ENCODE data around the gene CEP20. TPM values are rescaled to one million over a fixed set of nuclear protein-coding genes. Genes with fewer than 3 reads are reported as not detected.
A peak's percentile ranks its signal among the peaks of the same experiment; 100 is the strongest.
"Not testable (repeated sequence)": the region's sequence is repeated elsewhere in the genome, so short reads cannot be mapped to it uniquely, and the experiment has no call there.

Gene CEP20, protein sequence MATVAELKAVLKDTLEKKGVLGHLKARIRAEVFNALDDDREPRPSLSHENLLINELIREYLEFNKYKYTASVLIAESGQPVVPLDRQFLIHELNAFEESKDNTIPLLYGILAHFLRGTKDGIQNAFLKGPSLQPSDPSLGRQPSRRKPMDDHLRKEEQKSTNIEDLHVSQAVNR
- 31.5 and 39.8 TPM in 2 replicates for total RNA-seq (2012; rRNA removed)

DNA sequence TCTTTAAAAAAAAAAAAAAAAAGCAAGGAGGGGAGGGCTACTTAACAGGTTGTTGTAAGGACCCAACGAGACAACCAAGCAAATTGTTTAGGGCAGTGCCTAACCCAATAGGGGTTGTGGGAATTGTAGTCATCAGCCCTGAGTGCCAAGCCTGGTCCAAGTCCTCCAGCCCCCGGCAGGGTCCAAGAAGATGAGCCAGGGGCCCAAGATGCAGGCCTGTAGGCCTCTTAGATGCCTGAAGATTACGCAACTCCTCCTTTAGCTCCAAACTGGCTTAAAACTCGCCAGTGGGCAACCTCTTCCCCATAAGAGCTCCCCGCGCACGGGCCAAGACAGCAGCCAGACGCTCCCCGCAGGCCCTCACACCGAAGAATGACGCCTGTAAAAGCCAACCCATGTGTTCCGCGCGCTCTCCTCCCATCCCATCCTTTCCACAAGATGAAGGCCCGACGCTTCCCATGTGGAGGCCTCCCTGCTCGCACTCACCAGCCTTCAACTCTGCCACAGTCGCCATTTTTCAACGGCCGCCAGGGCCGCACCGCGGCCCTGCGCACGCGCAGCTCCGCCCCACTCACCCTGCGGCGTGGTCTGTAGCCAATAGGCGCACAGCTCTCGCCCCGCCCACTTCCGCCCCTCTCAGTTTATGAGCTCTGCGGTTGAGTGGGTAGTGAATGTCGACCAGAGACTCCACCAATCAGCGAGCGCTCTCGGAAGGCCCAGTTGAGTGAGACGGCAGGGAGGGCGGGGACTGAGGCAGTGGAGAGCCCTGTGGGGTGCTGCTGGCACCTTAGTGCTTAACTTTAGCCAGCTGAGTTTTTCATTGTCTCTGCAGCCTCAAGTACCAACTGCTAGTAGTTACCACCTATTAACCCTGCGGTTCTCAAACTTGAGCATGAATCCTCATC lies at the start of gene CEP20:
Gene CEP20, minus strand, starts transcription at position 532 of the 905 bp plus-strand sequence. Its CDS starts 18 bp downstream, at position 514.
- no peaks in the 10 kb centered on the region for H3K9me3 ChIP-seq (replicated peaks; ENCODE audit: low read length)
- peak within 1 kb of the TSS; percentile 98 for H3K9ac ChIP-seq (ENCODE audit: low read depth, low read length)
- peak within 1 kb of the TSS; percentile 84 for H3K4me2 ChIP-seq (ENCODE audit: low read length)
- H3K4me3 ChIP-seq (ENCODE audit: low read length) = peak within 1 kb of the TSS; percentile 93
- H3K27me3 ChIP-seq (ENCODE audit: control insufficient read depth, insufficient read depth, low read length) = no peaks in the 10 kb centered on the region
- H3K4me1 ChIP-seq (ENCODE audit: control insufficient read depth, insufficient read depth, low read length) = peaks cover 23% of the 10 kb centered on the region
- no peaks in the 10 kb centered on the region for H3K36me3 ChIP-seq (ENCODE audit: insufficient read depth, low read length)

DNA sequence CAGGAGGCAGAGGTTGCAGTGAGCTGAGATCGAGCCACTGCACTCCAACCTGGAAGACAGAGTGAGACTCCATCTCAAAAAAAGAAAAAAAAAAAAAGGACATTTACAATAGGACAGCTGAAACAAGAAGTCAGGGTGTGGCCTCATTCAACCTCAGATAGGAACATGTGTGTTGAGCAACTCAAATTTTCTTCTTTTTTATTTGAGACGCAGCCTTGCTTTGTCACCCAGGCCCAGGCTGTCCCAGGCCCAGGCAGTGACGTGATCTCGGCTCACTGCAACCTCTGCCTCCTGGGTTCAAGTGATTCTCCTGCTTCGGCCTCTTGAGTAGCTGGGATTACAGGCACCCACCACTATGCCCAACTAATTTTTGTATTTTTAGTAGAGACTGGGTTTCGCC lies 48.4 kb upstream of the CEP20 start:
- H3K9ac ChIP-seq (ENCODE audit: low read depth, low read length); H3K4me2 ChIP-seq (ENCODE audit: low read length); H3K36me3 ChIP-seq (ENCODE audit: insufficient read depth, low read length); H3K4me3 ChIP-seq (ENCODE audit: low read length); H3K9me3 ChIP-seq (replicated peaks; ENCODE audit: low read length); H3K27me3 ChIP-seq (ENCODE audit: control insufficient read depth, insufficient read depth, low read length); H3K4me1 ChIP-seq (ENCODE audit: control insufficient read depth, insufficient read depth, low read length): not testable (repeated sequence)

GRCh38 chr16:15934991-15935390 lies 46.6 kb upstream of the CEP20 start:
- Histone ChIP-seq H3K9me3 (replicated peaks; ENCODE audit: low read length) (no peaks in the 10 kb centered on the region), H3K4me2 (ENCODE audit: low read length) (no peak overlapping the region), H3K4me1 (ENCODE audit: control insufficient read depth, insufficient read depth, low read length) (no peaks in the 10 kb centered on the region), H3K36me3 (ENCODE audit: insufficient read depth, low read length) (no peaks in the 10 kb centered on the region), H3K27me3 (ENCODE audit: control insufficient read depth, insufficient read depth, low read length) (no peaks in the 10 kb centered on the region), H3K4me3 (ENCODE audit: low read length) (no peak overlapping the region), H3K9ac (ENCODE audit: low read depth, low read length) (no peak overlapping the region)

- Histone ChIP-seq H3K27me3 (ENCODE audit: control insufficient read depth, insufficient read depth, low read length) (no peaks in the 10 kb centered on the region), H3K9ac (ENCODE audit: low read depth, low read length) (no peak overlapping the region), H3K4me1 (ENCODE audit: control insufficient read depth, insufficient read depth, low read length) (no peaks in the 10 kb centered on the region), H3K4me3 (ENCODE audit: low read length) (no peak overlapping the region), H3K36me3 (ENCODE audit: insufficient read depth, low read length) (no peaks in the 10 kb centered on the region), H3K4me2 (ENCODE audit: low read length) (no peak overlapping the region), H3K9me3 (replicated peaks; ENCODE audit: low read length) (no peaks in the 10 kb centered on the region)
Measured at GRCh38 chr16:15933781-15934180, 45.4 kb upstream of the CEP20 start.

- Histone ChIP-seq H3K9me3 (replicated peaks; ENCODE audit: low read length) (no peaks in the 10 kb centered on the region), H3K36me3 (ENCODE audit: insufficient read depth, low read length) (no peaks in the 10 kb centered on the region), H3K4me2 (ENCODE audit: low read length) (no peak overlapping the region), H3K4me3 (ENCODE audit: low read length) (no peak overlapping the region), H3K27me3 (ENCODE audit: control insufficient read depth, insufficient read depth, low read length) (no peaks in the 10 kb centered on the region), H3K4me1 (ENCODE audit: control insufficient read depth, insufficient read depth, low read length) (no peaks in the 10 kb centered on the region), H3K9ac (ENCODE audit: low read depth, low read length) (no peak overlapping the region)
Measured at GRCh38 chr16:15932939-15933338, 44.5 kb upstream of the CEP20 start.

DNA sequence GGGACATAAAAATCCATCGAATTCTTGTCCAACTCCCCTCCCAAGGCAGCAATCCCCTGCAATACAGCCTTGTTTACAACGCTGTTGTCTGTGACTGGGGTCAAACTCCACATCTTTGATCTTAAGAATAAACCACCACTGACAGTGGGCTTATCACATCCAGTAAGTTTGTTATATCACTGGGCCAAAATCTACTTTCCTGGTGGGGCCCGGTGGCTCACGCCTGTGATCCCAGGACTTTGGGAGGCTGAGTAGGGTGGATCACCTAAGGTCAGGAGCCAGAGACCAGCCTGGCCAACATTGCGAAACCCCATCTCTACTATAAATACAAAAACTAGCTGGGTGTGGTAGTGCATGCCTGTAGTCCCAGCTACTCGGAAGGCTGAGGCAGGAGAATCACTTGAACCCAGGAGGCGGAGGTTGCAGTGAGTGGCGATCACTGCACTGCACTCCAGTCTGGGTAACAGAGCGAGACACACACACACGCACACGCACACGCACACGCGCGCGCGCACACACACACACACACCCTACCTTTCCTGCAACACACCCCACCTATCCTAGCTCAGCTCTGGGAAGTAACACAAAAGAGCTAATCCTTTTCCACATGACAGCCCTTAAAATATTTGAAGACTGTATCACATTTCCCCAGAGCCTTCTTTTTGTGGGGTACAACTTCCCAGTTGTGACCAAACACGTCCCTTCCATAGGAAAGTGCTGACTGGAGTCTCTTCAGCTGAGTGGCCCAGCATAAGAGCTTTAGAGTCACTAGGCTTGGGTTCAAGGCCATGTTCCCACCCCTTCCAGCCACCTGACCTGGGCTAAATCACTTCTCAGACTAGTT lies 40.1 kb upstream of the CEP20 start:
- H3K9ac ChIP-seq (ENCODE audit: low read depth, low read length) = no peak overlapping the region
- H3K27me3 ChIP-seq (ENCODE audit: control insufficient read depth, insufficient read depth, low read length) = no peaks in the 10 kb centered on the region
- H3K4me1 ChIP-seq (ENCODE audit: control insufficient read depth, insufficient read depth, low read length) = no peaks in the 10 kb centered on the region
- H3K36me3 ChIP-seq (ENCODE audit: insufficient read depth, low read length) = no peaks in the 10 kb centered on the region
- H3K4me3 ChIP-seq (ENCODE audit: low read length) = no peak overlapping the region
- no peaks in the 10 kb centered on the region for H3K9me3 ChIP-seq (replicated peaks; ENCODE audit: low read length)
- no peak overlapping the region for H3K4me2 ChIP-seq (ENCODE audit: low read length)

- no peaks in the 10 kb centered on the region for H3K9me3 ChIP-seq (replicated peaks; ENCODE audit: low read length)
- H3K4me1 ChIP-seq (ENCODE audit: control insufficient read depth, insufficient read depth, low read length) = peaks cover 2% of the 10 kb centered on the region
- no peak overlapping the region for H3K4me3 ChIP-seq (ENCODE audit: low read length)
- H3K4me2 ChIP-seq (ENCODE audit: low read length) = no peak overlapping the region
- H3K27me3 ChIP-seq (ENCODE audit: control insufficient read depth, insufficient read depth, low read length) = no peaks in the 10 kb centered on the region
- H3K36me3 ChIP-seq (ENCODE audit: insufficient read depth, low read length) = no peaks in the 10 kb centered on the region
- no peak overlapping the region for H3K9ac ChIP-seq (ENCODE audit: low read depth, low read length)
Measured at GRCh38 chr16:15925631-15926030, 37.2 kb upstream of the CEP20 start.

DNA sequence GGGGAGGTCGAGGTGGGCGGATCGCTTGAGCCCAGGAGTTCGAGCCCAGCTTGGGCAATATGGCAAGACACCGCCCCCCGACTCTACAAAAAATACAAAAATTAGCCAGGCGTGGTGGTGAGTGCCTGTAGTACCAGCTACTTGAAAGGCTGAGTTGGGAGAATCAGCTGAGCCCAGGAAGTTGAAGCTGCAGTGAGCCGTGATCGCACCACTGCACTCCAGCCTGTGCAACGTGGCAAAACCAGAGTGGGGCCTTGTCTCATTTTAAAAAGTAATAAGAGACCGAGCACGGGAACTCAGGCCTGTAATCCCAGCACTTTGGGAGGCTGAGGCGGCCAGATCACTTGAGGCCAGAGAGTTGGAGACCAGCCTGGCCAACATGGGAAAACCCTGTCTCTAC lies 36.6 kb upstream of the CEP20 start:
- H3K36me3 ChIP-seq (ENCODE audit: insufficient read depth, low read length) = no peaks in the 10 kb centered on the region
- H3K4me2 ChIP-seq (ENCODE audit: low read length) = no peak overlapping the region
- no peaks in the 10 kb centered on the region for H3K27me3 ChIP-seq (ENCODE audit: control insufficient read depth, insufficient read depth, low read length)
- H3K4me1 ChIP-seq (ENCODE audit: control insufficient read depth, insufficient read depth, low read length) = peaks cover 8% of the 10 kb centered on the region
- H3K9me3 ChIP-seq (replicated peaks; ENCODE audit: low read length) = no peaks in the 10 kb centered on the region
- H3K9ac ChIP-seq (ENCODE audit: low read depth, low read length) = no peak overlapping the region
- H3K4me3 ChIP-seq (ENCODE audit: low read length) = no peak overlapping the region

- Histone ChIP-seq H3K4me2 (ENCODE audit: low read length) (no peak overlapping the region), H3K4me1 (ENCODE audit: control insufficient read depth, insufficient read depth, low read length) (peaks cover 15% of the 10 kb centered on the region), H3K27me3 (ENCODE audit: control insufficient read depth, insufficient read depth, low read length) (no peaks in the 10 kb centered on the region), H3K4me3 (ENCODE audit: low read length) (no peak overlapping the region), H3K9ac (ENCODE audit: low read depth, low read length) (no peak overlapping the region), H3K9me3 (replicated peaks; ENCODE audit: low read length) (no peaks in the 10 kb centered on the region), H3K36me3 (ENCODE audit: insufficient read depth, low read length) (no peaks in the 10 kb centered on the region)
Measured at GRCh38 chr16:15919331-15919730, 30.9 kb upstream of the CEP20 start.

DNA sequence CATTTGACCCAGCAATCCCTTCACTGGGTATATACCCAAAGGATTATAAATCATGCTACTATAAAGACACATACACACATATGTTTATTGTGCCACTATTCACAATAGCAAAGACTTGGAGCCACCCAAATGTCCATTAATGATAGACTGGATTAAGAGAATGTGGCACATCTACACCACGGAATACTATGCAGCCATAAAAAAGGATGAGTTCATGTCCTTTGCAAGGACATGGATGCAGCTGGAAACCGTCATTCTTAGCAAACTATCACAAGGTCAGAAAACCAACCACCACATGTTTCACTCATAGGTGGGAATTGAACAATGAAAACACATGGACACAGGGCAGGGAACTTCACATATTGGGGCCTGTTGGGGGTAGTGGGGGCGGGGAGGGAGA lies 29.9 kb upstream of the CEP20 start:
- not testable (repeated sequence) for H3K9me3 ChIP-seq (replicated peaks; ENCODE audit: low read length); H3K4me3 ChIP-seq (ENCODE audit: low read length)
- peaks cover 15% of the 10 kb centered on the region for H3K4me1 ChIP-seq (ENCODE audit: control insufficient read depth, insufficient read depth, low read length)

GRCh38 chr16:15916323-15916722 lies 27.9 kb upstream of the CEP20 start:
- Histone ChIP-seq H3K27me3 (ENCODE audit: control insufficient read depth, insufficient read depth, low read length) (no peaks in the 10 kb centered on the region), H3K4me3 (ENCODE audit: low read length) (no peak overlapping the region), H3K4me2 (ENCODE audit: low read length) (no peak overlapping the region), H3K9me3 (replicated peaks; ENCODE audit: low read length) (no peaks in the 10 kb centered on the region), H3K4me1 (ENCODE audit: control insufficient read depth, insufficient read depth, low read length) (peaks cover 15% of the 10 kb centered on the region), H3K36me3 (ENCODE audit: insufficient read depth, low read length) (no peaks in the 10 kb centered on the region), H3K9ac (ENCODE audit: low read depth, low read length) (no peak overlapping the region)

More for the DNA sequence above, 29.9 kb upstream of the CEP20 start:
- not testable (repeated sequence) for H3K4me2 ChIP-seq (ENCODE audit: low read length); H3K36me3 ChIP-seq (ENCODE audit: insufficient read depth, low read length); H3K9ac ChIP-seq (ENCODE audit: low read depth, low read length); H3K27me3 ChIP-seq (ENCODE audit: control insufficient read depth, insufficient read depth, low read length)
